ENCODE results near the gene TATDN2. TPM values are rescaled to one million over a fixed set of nuclear protein-coding genes. Genes with fewer than 3 reads are reported as not detected.

Gene TATDN2
- 10.6 and 10.7 TPM in 2 replicates for total RNA-seq

DNA sequence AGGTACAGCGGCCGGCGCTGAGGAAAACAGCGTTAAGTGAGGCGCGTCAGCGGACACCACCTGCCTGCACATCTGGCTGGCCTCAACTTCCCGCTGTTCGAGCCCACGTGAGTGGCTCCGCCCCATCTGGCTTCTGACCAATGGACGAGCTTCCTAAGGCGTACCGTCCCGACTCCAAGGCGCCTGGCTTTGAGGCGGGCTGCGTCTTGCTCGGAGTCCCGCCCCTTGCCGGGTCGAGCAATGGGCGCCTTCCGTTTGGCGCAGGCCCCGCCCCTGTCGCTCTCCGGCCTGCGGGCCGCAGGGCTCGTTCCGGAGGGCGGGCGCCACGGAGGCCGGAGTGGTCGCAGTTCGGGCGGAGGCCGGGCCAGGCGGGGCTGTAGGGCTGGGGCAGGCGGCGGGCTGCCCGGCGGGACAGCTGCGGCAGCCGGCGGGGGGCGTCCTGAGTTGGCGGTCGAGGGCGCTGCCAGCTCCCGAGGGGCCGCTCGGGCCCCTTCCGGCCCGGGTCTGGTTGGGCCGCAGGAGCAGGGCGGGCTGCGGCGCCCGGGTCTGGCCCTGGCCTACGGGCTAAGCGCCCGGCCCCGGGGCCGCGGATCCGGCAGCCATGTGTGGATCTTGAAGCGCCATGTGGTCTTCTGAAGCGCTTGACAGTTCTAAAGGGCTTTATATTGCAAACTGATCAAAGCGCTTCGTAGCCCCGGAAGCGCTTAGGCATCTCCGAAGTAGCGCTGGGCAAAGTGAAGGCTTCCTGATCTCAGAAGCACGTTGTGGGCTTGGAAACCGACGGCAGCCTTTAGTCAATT, at the start of gene TATDN2:
TATDN2 (plus strand) TSS at position 276 of the 800 bp plus-strand sequence. CDS start 742 bp downstream, outside the sequence.

DNA sequence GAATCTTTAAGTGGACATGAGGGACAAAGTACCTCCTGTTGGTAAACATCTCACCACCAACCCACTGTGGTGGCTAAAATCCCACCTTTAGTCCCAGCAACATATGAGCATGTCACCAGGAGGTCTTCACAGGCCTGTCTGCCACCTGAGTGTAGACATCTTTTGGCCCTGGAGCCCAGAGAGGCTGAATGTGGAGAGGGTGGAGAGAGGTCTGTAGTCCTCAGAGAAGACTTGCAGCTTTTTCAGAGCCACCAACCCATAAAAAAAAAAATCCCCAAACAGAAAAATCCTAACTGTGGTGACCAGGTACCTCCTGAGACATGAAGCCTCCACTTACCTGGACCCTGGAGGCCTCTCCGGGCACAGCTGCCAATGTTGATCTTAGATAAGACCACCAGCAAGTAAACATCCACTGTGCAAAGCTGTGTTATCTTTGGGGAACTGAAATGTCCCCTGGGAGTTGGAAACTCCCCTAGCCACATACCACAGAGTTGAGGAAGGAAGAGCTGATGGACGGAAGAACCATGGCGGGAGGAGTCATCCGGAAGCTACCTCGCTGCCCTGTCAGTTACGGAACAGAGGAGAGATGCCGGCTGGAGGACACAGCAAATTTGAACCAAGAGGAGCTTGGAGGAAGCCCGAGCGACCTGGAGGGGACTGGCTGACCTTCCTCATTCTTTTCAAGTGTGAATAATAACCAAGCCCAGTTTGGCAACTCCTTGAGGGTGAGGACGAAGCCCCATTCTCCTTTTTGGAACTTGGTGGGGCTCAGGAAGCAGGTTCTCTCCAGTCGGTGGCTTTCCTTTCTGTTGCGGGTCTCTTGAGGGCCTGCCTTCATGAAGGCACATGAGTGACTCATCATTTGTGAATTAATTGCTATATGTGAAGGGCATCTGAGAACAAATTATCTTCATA, 44.5 kb downstream of the TATDN2 start, which contains the start of gene GHRL:
GHRL (minus strand) TSS at position 443 of the 915 bp plus-strand sequence. CDS start 2,767 bp downstream, outside the sequence.

Other genes with a start within 250 kb of the TATDN2 start
- 14.4 and 20.2 TPM in 2 replicates for gene FANCD2, start 222.0 kb upstream of the TATDN2 start, total RNA-seq
- gene FANCD2OS, start 140.2 kb upstream of the TATDN2 start, total RNA-seq: not detected in 2 replicates
- gene BRK1, start 132.8 kb upstream of the TATDN2 start, total RNA-seq: 117 and 177 TPM in 2 replicates
- gene VHL, start 106.7 kb upstream of the TATDN2 start, total RNA-seq: 23.0 and 49.1 TPM in 2 replicates
- gene IRAK2, start 83.5 kb upstream of the TATDN2 start, total RNA-seq: 4.2 and 10.2 TPM in 2 replicates
- not detected in 2 replicates for gene GHRL, start 44.5 kb downstream of the TATDN2 start, total RNA-seq
- 197 and 268 TPM in 2 replicates for gene SEC13, start 72.7 kb downstream of the TATDN2 start, total RNA-seq

Measured in epithelial cell of alveolus of lung (primary cell).